ENCODE measurements around the gene NDST3.

- no peak for TF ChIP-seq POLR2AphosphoS5 (IDR thresholded peaks at IDR 0.05)
- no peak for TF ChIP-seq CTCF (IDR thresholded peaks at IDR 0.05)
Measured at GRCh38 chr4:118249890-118250289, 215.6 kb downstream of the NDST3 start.

Measured in breast epithelium (tissue), 3 donors.